Measurements from ENCODE around the gene PEAK1.

PEAK1 gene

GRCh38 chr15:77419836-77420609 is at the start of gene PEAK1:
PEAK1 (minus strand) TSS chr15:77420104; CDS start chr15:77181926, 238,178 bp downstream.
- peak; percentile 99 for DNase-seq

DNA sequence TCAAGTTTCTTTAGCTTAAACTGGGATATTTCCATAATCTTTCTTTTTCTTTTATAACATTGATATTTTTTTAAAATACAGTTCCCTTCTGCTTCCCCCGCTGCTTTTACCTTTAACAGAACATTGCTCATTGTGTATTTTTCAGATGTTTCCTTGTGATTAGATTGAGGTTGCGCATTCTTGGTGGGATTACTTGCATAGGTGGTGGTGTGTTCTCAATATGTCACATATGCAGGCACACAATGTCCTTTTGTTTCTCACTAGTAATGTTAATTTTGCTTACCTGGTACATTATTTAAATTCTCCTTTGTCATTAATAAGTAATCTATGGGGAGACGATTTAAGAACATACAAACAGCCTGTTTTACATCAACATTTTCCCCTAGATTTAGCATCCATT is 49.0 kb upstream of the PEAK1 start:
- DNase-seq, result no peak

DNA sequence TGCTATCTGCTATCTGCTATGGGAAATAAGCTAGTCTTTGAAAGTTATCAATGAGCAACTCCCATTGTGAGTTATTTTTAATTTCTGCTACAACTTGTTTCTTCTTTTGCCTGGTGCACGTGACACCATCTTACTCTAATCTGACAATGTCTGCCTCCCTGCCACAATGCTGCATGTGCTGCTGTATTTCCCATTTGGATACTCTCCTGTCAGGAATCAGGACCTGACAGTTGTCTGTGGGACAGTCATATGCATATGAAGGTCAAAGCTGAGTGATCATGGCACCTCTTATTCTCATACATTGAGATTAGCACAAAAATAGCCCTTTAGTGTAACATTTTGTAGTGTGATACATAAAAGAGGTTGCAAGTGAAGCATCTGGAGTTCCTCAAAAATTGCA is 46.6 kb upstream of the PEAK1 start:
- no peak for DNase-seq

GRCh38 chr15:77464129-77464865 is 44.4 kb upstream of the PEAK1 start:
- no peak for DNase-seq

DNA sequence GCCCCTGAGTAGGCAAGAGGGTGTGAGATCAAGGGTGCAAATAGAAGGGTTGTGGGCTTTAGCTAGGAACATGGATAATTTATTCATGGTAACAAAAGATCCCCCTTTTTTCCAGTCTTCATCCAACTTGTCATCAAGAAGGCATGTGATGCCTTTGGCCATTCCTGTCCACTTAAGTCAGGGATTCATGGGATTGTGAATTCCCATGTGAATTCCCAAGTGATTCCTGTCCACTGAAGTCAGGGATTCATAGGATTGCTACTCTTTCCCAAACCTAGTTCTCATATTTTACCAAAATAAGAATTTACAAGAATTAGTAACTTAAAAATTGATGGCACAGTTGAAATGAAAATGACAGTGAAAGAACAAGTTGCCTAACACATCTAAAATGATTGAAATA is 41.6 kb upstream of the PEAK1 start:
- DNase-seq, result no peak

DNA sequence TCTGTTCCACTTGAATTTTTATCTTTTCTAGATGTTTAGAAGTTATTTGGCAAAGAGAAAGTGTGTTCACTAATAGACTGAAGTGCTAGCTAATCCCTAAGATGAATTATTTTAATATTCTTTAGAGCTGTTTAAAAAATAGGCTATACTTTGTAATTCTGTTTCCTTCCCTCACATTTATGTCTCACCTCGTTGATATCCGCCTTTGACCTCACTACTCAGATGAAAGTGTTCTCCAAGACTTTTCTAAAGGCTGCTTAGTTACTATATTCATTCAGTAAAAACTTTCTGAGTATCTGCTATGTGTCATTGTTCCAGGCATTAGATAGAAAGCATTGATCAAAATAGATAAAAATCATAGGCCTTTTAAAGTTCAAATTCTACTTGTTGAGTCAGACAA is 39.1 kb upstream of the PEAK1 start:
- DNase-seq, result no peak

DNA sequence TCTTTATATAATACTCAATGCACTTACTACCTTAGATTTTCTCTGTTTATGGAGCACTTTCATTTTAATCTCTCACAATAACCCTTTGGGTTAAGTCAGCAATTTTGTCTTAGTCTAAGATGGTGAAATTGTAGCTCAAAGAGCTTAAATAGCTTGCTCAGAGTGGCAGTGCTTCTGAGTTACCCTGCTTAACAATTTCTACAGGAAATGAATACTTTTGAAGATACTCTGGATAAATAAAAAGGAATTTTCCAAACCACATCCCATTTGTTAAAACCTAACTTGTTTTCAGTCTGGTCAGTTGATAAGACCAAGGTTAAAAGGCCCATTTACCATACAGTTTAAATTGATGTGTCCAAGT is 38.0 kb upstream of the PEAK1 start:
- no peak for DNase-seq

DNA sequence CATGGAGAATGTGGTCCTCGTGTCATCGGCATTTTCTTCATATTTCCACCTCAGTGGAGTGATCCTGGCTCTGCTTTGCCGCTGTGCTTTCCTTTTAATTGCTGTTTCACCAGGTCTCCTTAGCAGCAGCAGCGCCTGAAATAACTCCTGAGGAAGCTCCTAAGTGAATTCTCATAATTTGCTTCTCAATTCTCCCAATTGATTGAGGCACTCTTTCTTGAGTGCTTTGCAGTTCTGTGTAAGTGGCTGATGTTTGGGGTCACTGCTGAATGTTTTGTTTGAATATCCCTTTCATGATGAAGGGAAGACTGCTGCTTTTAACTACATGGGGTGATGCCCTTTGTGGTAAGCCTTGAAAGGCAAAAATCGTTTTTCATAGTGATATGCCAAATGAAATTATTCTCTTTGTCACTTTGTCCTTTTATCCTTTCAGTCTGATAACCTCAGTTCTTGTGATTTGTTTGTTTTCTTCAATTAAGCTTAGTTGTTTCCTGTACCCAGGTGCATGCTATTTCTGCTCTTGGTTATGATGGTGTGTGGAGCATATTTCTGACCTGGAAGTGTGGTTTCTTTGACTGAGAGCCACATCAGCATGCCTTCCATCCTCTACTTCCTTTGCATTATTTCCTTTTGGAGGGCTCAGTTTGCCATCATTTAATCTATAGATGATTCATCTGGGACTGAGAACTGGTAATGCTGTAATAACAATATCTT is 37.4 kb upstream of the PEAK1 start:
- DNase-seq, result peak; percentile 48

DNA sequence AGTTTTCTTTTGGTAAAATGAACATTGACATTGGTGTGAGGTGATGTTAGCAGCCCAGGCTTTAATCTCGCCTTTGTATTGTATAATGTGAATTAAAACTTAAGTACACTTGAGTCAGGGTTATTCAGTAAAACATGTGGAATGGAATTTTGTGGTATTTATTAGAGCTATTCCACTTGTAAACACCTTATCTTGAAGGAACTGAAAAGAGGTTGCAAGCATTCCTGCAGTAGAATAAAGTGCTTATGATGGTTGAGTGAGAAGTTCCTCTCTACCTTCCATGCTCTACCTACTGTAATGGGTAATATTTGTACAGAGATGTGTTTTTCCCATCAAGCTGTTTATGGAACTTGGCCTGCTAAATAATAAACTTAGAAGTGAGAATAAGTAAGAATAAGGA is 36.8 kb upstream of the PEAK1 start:
- DNase-seq, result no peak

DNA sequence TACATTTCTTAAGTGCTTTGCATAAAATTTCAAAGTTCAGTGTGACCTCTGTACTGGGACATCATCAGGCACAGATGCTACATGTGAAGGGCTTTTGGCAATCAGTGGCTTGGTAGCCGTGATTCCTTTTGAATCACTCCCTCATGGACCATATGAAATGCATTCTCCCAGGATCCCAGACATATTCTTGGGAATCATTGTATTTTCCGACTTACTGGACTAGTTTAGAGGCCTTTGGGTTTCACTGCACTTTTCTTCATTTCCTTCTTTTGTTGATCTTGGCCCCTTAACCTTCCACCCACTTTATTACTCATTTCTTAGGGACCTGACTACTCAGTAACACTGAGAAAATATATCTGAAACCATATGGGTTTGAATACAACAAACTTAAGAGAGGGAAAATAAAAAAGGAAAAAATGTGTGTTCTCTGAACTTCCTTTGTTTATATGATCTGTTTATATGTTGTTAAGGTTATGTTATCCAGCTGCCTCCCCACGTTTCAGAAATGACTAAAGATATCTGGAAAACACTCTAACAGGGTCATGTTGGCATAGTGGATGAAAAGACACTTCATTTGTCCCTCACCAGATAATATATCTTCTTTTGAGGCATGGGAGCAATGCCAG is 35.9 kb upstream of the PEAK1 start:
- no peak for DNase-seq

- DNase-seq, result no peak
These were observed 35.0 kb upstream of the PEAK1 start for GRCh38 chr15:77454951-77455350.

- DNase-seq, result no peak
These were observed 34.4 kb upstream of the PEAK1 start for GRCh38 chr15:77454265-77454664.

- no peak for DNase-seq
These were observed 27.0 kb upstream of the PEAK1 start for GRCh38 chr15:77446840-77447390.

DNA sequence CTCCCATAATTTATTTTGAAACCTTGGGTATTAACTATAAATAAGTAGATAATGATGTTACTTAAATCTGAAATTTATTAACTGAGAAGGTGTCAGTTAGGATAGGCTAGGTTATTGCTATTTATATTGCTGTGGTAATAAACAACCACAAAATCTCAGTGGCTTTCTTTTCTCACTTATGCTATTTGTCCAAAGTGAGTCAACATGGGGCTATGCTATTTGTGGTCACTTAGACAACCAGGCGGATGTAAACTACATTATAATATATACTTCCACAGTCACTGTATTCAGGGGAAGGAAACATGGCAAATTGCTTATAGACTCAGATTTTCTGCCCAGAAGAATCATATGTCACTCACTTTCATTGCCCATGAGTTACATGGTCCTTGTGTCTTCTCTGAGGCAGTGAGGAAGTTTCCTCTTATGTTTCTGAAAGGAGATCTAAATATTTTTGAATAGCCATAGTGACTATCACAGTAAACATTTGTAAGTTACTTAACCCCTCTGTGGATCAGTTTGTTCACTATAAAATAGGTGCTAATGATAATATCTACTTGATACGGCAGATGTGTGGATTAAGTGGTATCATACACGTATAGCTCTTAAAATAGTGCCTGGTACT is 20.6 kb upstream of the PEAK1 start:
- DNase-seq, result peak; percentile 28

- DNase-seq, result no peak
These were observed 17.4 kb upstream of the PEAK1 start for GRCh38 chr15:77437264-77437663.

DNA sequence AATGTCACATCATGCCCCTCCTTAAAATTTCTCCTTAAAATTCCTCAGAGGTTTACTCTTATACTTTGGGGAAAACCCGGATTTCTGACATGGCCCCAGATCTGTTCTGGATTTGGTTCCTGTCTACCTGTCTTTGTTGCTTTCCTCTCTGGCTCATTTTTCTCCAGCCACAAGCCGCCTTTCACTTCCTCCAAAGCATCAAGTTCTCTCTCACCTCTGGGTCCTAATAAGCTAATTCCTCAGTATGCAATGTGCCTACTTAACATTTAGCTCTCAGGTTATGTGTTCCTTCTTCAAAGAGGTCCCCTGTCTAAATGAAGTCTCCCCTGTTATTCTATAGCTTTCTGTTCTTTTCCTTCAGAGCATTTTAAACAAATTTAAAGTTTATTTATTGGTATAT is 16.9 kb upstream of the PEAK1 start:
- no peak for DNase-seq

DNA sequence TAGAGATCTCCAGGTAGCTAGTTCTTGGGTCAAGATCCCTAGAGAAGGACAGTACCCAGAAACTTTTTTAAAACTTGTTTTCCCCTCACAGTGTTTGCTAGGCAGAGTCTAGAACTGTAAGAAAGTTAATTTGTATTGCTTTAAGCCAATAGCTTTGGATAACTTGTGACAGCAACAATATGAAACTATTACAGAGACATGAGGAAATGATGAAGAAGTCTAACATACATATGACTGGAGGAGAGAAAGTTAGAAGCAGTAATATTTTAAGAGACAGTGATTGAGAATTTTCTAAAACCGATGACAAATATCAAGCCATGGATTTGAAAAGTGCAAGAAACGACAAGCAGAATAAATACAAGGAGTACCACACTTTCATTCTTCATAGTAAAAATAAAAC is 10.7 kb upstream of the PEAK1 start:
- DNase-seq, result peak; percentile 32

- peak; percentile 78 for DNase-seq
These were observed 10.3 kb upstream of the PEAK1 start for GRCh38 chr15:77430213-77430612.

DNA sequence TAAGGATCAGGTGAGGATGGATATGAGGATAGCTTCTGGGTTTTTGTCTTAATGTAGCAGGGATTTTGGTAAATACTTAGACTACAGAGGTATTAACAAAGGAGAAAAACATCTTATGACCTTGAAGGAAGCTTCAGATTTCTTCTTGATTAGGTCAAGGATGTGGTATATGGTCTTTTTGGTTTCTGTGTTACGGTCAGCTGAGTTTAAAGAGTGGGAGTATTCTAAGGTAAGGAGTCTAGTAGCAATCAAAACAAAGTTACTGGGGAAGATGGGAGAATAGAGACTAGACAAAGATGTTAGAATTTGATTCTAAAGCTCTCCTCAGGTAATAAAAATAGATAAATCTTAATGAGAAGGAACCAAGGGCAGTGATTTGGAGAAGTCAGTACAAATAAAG is 7.0 kb upstream of the PEAK1 start:
- no peak for DNase-seq

DNA sequence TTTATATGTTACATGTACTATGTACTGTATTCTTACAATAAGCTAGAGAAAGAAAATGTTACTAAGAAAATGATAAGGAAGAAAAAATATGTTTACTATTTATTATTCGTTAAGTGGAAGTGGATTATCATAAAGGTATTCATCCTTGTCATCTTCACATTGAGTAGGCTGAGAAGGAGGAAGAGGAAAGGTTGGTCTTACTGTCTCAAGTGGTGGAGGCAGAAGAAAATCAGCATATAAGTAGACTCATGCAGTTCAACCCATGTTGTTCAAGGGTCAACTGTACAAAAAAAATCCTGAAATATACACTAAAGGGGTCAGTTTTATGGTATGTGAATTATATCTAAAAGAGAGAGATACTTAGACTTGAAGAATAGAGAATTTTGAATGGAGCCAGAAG is 6.5 kb upstream of the PEAK1 start:
- DNase-seq, result no peak

GRCh38 chr15:77425104-77425503 is 5.2 kb upstream of the PEAK1 start:
- DNase-seq, result no peak

DNA sequence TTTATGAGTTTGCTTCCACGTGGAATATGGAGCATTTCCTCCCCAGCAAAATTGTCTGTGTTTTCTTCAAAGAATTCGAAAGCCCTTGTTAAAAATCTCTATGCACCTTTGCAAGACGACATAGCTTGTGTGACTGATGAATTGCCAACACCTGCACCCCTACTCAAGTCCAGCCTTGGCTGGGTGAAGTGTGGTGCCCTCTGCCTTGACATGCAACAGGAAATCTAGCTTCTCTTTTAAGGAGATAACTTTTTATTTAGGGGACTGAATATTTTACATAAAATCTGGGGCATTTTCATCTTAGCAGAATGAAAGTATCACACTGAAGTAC is 1.4 kb upstream of the PEAK1 start:
- DNase-seq, result peak; percentile 30

All from activated CD4-positive, alpha-beta T cell treated with anti-CD3 and anti-CD28 coated beads, Interleukin-10, Interleukin-2, amounts not matched to agents 100 ng/mL and 50 ng/mL, durations not matched to agents 16 hours and 8 hours (primary cell).